Measurements from ENCODE around the gene ZNF473.
"Not testable (repeated sequence)": the region's sequence is repeated elsewhere in the genome, so short reads cannot be mapped to it uniquely, and the experiment has no call there.

The ZNF473 gene

GRCh38 chr19:50051228-50051895 is 25.6 kb downstream of the ZNF473 start:
- DNase-seq: not testable (repeated sequence)

GRCh38 chr19:50051964-50052363 is 26.2 kb downstream of the ZNF473 start:
- DNase-seq: no peak

GRCh38 chr19:50053119-50053518 is 27.3 kb downstream of the ZNF473 start:
- DNase-seq: no peak

- no peak for DNase-seq
Measured at GRCh38 chr19:50058425-50058824, 32.6 kb downstream of the ZNF473 start.

DNA sequence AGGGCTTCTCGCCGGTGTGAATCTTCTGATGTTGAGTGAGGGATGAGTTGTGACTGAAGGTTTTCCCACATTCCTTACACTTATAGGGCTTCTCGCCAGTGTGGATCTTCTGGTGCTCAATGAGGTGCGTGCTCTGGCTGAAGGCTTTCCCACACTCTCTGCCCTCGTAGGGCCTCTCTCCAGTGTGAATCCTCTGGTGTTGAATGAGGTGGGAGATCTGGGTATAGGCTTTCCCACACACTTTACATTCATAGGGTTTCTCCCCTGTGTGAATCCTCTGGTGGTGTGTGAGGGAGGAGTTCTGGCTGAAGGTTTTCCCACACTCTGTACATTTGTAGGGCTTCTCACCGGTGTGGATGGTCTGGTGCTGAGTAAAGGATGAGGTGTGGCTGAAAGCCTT is 33.2 kb downstream of the ZNF473 start:
- DNase-seq: no peak

DNA sequence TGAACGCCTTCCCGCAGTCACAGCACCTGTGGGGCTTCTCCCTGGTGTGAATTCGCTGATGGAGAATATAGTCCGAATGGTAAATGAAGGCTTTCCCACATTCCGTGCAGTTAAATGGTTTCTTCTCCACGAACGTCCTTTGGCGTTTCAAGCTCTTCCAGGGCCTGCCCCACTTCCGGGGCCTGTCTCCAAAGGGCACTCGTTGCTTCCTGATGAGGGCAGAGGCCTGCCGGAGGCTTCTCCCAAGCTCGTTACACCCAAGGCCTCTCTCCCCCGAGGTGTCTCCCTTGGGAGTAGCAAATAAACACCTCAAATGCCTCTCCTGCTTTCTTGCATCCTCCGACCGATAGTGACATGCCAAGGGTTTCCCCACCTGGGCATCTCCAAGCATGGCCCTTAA is 34.3 kb downstream of the ZNF473 start:
- DNase-seq: no peak

- DNase-seq: no peak
Measured at GRCh38 chr19:50061650-50062049, 35.8 kb downstream of the ZNF473 start.

DNA sequence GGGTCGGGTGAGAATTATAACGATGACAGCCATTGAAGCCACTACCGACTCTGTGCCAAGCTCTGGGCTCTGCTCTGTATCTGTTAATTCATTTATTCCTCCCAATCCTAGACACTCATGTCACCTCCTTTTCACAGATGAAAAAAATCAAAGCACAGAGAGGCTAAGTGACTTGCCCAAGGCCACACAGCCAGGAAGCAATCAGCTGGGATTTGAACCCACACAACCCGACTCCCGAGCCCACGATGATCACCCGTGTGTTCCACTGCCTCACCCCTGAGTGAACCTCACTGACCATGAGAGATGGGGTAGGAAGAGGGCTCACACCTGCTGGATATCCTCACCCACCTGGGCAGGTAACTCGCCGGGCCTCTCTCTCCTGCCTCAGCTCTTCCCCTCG is 40.1 kb downstream of the ZNF473 start:
- no peak for DNase-seq

DNA sequence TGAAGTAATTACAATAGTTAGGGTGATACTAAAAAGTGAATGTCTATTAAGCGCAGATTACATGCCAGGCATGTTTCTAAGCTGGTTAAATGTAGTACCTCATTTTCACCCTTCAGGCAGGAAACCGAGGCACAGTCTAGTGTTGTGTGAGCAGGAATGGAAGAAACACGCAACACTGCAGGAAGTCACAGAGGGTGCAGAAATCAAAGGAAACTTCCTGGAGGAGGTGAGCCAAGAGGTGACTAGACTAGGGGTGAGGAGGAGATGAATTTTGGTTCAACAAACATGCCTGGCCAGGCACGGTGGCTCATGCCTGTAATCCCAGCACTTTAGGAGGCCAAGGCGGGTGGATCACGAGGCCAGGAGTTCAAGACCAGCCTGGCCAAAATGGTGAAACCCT is 41.8 kb downstream of the ZNF473 start:
- DNase-seq: no peak

DNA sequence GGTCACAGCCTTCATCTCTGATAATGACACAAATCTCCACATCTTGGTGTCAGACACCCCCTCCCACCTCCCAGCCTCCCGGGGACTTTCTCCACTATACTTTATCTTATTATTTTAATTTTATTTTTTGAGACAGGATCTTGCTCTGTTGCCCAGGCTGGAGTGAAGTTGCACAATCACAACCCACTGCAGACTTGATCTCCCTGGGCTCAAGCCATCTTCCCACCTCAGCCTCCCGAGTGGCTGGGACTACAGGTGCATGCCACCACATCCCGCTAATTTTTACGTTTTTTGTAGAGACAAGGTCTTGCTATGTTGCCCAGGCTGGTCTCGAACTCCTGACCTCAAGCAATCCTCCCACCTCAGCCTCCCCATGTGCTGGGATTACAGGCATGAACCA is 42.6 kb downstream of the ZNF473 start:
- DNase-seq: not testable (repeated sequence)

DNA sequence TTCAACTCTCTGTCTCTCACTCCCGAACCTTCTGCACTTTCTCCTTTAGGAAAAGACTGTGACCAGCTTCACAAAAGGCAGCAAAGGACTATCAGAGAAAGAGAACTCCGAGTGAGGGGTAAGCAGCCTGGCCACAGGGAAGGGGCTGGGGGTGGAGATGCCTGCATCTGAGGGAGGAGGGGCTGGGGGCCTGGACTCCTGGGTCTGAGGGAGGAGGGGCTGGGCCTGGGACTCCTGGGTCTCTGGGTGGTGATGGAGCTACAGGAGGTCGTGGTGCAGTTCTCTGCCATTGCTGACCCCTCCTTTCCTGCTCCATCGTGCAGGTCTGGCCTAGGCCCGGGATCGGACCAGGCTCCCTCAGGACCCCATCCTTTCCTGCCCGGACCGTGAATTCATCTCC is 49.3 kb downstream of the ZNF473 start:
- DNase-seq: not testable (repeated sequence)

- not testable (repeated sequence) for DNase-seq
Measured at GRCh38 chr19:50075644-50076372, 50.0 kb downstream of the ZNF473 start.

- not testable (repeated sequence) for DNase-seq
Measured at GRCh38 chr19:50076581-50077355, 51.0 kb downstream of the ZNF473 start.

DNA sequence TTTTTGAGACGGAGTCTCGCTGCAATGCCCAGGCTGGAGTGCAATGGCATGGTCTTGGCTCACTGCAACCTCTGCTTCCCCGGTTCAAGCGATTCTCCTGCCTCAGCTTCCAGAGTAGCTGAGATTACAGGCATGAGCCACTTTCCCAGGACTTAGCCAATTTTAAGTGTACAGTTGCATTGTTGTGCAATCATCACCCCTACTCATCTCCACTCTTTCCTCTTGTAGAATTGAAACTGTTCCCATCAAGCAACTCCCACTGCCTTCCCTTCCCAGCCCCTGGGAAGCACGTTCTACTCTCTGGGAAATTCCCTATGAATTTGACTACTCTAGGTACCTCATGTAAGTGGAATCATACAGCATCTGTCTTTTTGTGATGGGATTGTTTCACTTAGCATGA is 53.2 kb downstream of the ZNF473 start:
- DNase-seq: not testable (repeated sequence)

GRCh38 chr19:50084440-50084839 is 58.6 kb downstream of the ZNF473 start:
- not testable (repeated sequence) for DNase-seq

GRCh38 chr19:50087153-50087552 is 61.3 kb downstream of the ZNF473 start:
- DNase-seq: not testable (repeated sequence)

GRCh38 chr19:50090706-50091105 is 64.9 kb downstream of the ZNF473 start:
- DNase-seq: peak; percentile 46

DNA sequence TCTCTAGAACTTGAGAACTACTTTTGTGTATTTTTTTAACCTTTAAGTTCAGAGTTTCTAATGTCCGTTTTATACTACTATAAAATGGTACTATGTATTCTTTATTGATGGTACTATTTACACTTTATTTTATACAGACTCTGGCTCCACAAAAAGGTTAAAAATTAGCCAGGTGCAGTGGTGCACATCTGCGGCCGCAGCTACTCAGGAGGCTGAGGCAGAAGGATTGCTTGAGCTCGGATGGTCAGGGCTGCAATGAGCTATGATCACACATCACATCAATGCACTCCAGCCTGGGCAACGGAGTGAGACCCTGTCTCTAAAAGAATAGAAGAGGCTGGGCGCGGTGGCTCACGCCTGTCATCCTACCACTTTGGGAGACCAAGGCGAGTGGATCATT is 66.0 kb downstream of the ZNF473 start:
- not testable (repeated sequence) for DNase-seq

GRCh38 chr19:50092597-50092996 is 66.8 kb downstream of the ZNF473 start:
- not testable (repeated sequence) for DNase-seq

DNA sequence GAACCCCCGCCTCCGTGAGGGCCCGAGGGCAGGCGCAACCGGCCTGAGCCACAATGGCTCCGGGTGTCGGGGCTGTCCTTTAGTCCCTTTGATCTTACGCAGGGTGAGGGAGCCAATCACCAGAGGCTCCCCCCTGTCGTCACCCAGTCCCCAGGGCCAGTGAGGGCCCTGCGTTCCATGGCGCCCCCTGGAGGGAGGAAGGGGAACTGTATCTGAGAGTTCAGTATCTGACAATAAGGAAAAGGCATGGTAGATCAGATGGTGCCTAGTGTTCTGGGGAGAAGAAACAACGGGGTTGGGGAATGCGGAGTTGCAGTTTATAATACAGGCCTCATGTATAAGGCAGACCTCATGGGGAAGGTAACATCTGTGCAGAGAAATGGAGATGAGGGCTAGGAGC is 72.1 kb downstream of the ZNF473 start:
- DNase-seq: not testable (repeated sequence)

- not testable (repeated sequence) for DNase-seq
Measured at GRCh38 chr19:50098892-50099291, 73.1 kb downstream of the ZNF473 start.

- not testable (repeated sequence) for DNase-seq
Measured at GRCh38 chr19:50099696-50100095, 73.9 kb downstream of the ZNF473 start.

GRCh38 chr19:50100946-50101345 is 75.1 kb downstream of the ZNF473 start:
- not testable (repeated sequence) for DNase-seq
